Measurements from ENCODE around the gene FPGS.

DNA sequence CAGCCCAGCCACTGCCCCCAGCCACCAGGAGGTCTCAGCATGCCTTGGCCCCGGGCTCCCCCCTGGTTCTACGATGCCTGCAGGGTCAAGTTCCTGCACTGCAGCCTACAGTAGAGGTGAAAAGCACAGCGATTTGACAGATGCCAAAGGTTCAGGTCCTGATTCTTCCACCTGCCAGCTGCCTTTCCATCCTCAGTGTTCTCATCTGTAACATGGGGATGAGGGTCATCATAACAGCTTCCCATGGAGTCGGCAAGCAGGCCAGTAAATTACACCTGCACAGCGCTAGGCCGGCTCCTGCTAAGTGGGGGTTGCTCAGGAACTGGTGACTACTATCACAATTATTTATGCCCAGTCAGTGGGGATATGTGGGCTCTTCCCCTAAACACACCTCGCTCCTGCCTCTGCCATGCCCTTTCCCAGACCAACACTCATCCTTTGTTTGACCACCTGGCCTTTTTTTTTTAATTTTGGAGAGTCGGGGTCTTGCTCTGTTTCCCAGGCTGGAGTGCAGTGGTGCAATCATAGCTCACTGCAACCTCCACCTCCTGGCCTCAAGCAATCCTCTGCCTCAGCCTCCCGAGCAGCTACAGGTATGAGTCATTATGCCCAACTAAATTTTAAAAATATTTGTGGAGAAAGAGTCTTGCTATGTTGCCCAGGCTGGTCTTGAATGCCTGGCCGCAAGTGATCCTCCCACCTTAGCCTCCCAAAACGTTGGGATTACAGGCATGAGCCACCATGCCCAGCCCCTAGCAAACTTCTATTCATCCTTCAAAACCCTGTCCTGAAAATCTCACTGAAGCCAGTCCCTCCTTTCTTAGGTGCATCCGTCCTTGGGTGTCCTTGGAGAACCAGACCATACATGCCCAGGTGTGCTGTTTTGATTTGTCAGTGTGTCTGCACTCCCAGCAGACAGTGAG lies 45.4 kb downstream of the FPGS start:
- TF ChIP-seq TAF1 (IDR thresholded peaks at IDR 0.05; ENCODE audit: borderline replicate concordance, insufficient read depth, low read length) = no peak
- TF ChIP-seq, protein P1, sequence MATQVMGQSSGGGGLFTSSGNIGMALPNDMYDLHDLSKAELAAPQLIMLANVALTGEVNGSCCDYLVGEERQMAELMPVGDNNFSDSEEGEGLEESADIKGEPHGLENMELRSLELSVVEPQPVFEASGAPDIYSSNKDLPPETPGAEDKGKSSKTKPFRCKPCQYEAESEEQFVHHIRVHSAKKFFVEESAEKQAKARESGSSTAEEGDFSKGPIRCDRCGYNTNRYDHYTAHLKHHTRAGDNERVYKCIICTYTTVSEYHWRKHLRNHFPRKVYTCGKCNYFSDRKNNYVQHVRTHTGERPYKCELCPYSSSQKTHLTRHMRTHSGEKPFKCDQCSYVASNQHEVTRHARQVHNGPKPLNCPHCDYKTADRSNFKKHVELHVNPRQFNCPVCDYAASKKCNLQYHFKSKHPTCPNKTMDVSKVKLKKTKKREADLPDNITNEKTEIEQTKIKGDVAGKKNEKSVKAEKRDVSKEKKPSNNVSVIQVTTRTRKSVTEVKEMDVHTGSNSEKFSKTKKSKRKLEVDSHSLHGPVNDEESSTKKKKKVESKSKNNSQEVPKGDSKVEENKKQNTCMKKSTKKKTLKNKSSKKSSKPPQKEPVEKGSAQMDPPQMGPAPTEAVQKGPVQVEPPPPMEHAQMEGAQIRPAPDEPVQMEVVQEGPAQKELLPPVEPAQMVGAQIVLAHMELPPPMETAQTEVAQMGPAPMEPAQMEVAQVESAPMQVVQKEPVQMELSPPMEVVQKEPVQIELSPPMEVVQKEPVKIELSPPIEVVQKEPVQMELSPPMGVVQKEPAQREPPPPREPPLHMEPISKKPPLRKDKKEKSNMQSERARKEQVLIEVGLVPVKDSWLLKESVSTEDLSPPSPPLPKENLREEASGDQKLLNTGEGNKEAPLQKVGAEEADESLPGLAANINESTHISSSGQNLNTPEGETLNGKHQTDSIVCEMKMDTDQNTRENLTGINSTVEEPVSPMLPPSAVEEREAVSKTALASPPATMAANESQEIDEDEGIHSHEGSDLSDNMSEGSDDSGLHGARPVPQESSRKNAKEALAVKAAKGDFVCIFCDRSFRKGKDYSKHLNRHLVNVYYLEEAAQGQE (IDR thresholded peaks at IDR 0.05; ENCODE audit: insufficient read depth in 1 of 2, low read depth in 2 of 2, low read length in 2 of 2) = no peak
